PC-3 (cell line): Measurements from ENCODE around the gene NOL11. TPM values are rescaled to one million over a fixed set of nuclear protein-coding genes. Genes with fewer than 3 reads are reported as not detected.

ENCODE experiments used
- ATAC-seq: fragments of 200-7000 bp; cut with Tn5 transposase; 2 replicates; pipeline ENCODE4 v1.9.1; 2020; ENCODE audit warnings: mild to moderate bottlenecking, moderate library complexity
- BruUV-seq: library from RNA; stranded (reverse); fragments of 400-500 nt; replicated peaks from 2 replicates; lab custom pipeline; 2021; lab: Mats Ljungman, UMichigan
- CTCF ChIA-PET: fragments of 300-600 bp; sonication (Branson Sonifier 250); formaldehyde crosslinking; loops from one replicate; lab custom pipeline; 2022; ENCODE audit warnings: antibody characterized with exemption; lab: Charles Lee
- POLR2A ChIA-PET: fragments of 300-600 bp; sonication (Branson Sonifier 250); formaldehyde crosslinking; loops from one replicate; lab custom pipeline; 2022; ENCODE audit warnings: antibody characterized with exemption; ENCODE audit not compliant: unreplicated experiment; lab: Charles Lee
- DNase-seq: peaks from one replicate; pipeline ENCODE4 v3.0.0-alpha.2; 2015
- H2AFZ ChIP-seq: fragments of 300-600 bp; sonication (generic); 2 replicates; pipeline ENCODE4 v1.6.0; 2016; ENCODE audit warnings: antibody characterized with exemption, low read length
- H3F3A ChIP-seq: fragments of 300-600 bp; sonication (generic); one replicate; pipeline ENCODE4 v1.6.0; 2017; ENCODE audit warnings: antibody characterized with exemption, low read length, control low read depth, mild to moderate bottlenecking; ENCODE audit not compliant: unreplicated experiment
- H3K27ac ChIP-seq: fragments of 300-600 bp; sonication (generic); 2 replicates; pipeline ENCODE4 v1.5.1; 2016; ENCODE audit warnings: mild to moderate bottlenecking, low read length
- H3K27me3 ChIP-seq: fragments of 300-600 bp; sonication (generic); 2 replicates; pipeline ENCODE4 v1.6.1; 2016; ENCODE audit warnings: low read length, mixed read lengths
- H3K36me3 ChIP-seq: fragments of 300-600 bp; sonication (generic); 2 replicates; pipeline ENCODE4 v1.6.1; 2016; ENCODE audit warnings: low read depth, mixed run types, low read length, mixed read lengths
- H3K4me1 ChIP-seq: fragments of 300-600 bp; sonication (generic); 2 replicates; pipeline ENCODE4 v1.5.1; 2016; ENCODE audit warnings: low read length; ENCODE audit not compliant: insufficient read depth
- H3K4me2 ChIP-seq: fragments of 300-600 bp; sonication (generic); 2 replicates; pipeline ENCODE4 v1.6.0; 2016; ENCODE audit warnings: low read length
- H3K4me3 ChIP-seq: fragments of 300-600 bp; sonication (generic); 2 replicates; pipeline ENCODE4 v1.5.1; 2016; ENCODE audit warnings: mild to moderate bottlenecking, low read length, mixed read lengths
- H3K79me2 ChIP-seq: fragments of 300-600 bp; sonication (generic); 2 replicates; pipeline ENCODE4 v1.6.1; 2017; ENCODE audit warnings: low read length, mixed read lengths
- H3K9ac ChIP-seq: fragments of 300-600 bp; sonication (generic); 2 replicates; pipeline ENCODE4 v1.6.0; 2016; ENCODE audit warnings: mild to moderate bottlenecking, low read length
- H3K9me2 ChIP-seq: fragments of 300-600 bp; sonication (generic); replicated peaks from 2 replicates; pipeline ENCODE4 v1.6.1; 2016; ENCODE audit warnings: mixed run types, low read length, mixed read lengths
- H3K9me3 ChIP-seq: fragments of 300-600 bp; sonication (generic); 2 replicates; pipeline ENCODE4 v1.6.1; 2016; ENCODE audit warnings: low read length, mixed read lengths
- H4K20me1 ChIP-seq: fragments of 300-600 bp; sonication (generic); 2 replicates; pipeline ENCODE4 v1.6.1; 2016; ENCODE audit warnings: low read length, mixed read lengths
- CTCF ChIP-seq: fragments of 300-600 bp; sonication (generic); conservative IDR thresholded peaks from 2 replicates; pipeline ENCODE4 v1.5.1; 2017; ENCODE audit warnings: antibody characterized with exemption, low read depth, mild to moderate bottlenecking, low read length
- EZH2 ChIP-seq: fragments of 300-600 bp; sonication (generic); IDR thresholded peaks from one replicate; pipeline ENCODE4 v1.6.1; 2017; ENCODE audit warnings: antibody characterized with exemption, mild to moderate bottlenecking, low read length; ENCODE audit not compliant: unreplicated experiment
- EZH2phosphoT487 ChIP-seq: fragments of 300-600 bp; sonication (generic); IDR thresholded peaks from 2 replicates; pipeline ENCODE4 v1.6.1; 2018; ENCODE audit warnings: mild to moderate bottlenecking, antibody characterized with exemption, low read length, borderline replicate concordance
- intact Hi-C: fragments of 100-400 bp; cut with micrococcal nuclease; formaldehyde crosslinking; loops from 2 replicates; pipeline ENCODE4 v1.9.0; 2023
- total RNA-seq: library from RNA; depleted of rRNA; stranded (reverse); fragments of >200 nt; gene quantifications from 2 replicates; pipeline ENCODE4 v1.2.3, GENCODE V29; 2014

Gene NOL11
- total RNA-seq, 1 experiment from 2014 or later, result 80.5 TPM

- ATAC-seq, result peak; percentile 78
- ChIA-PET CTCF (no interaction called here), POLR2A (no interaction called here)
- TF ChIP-seq EZH2 (no peak), EZH2phosphoT487 (no peak), CTCF (peak; percentile 78)
- Histone ChIP-seq H3K9ac (no peak overlapping the region), H3K4me1 (peaks cover 7% of the 10 kb centered on the region), H3K4me2 (peak overlapping the region; percentile 35; the same call in 1 of the 2 replicates), H3K27ac (no peak overlapping the region), H2AFZ (peak overlapping the region; percentile 62), H3K9me2 (no peaks in the 10 kb centered on the region), H3K4me3 (no peak overlapping the region), H3K36me3 (no peaks in the 10 kb centered on the region), H3K79me2 (no peaks in the 10 kb centered on the region), H3F3A (no peaks in the 10 kb centered on the region), H4K20me1 (no peaks in the 10 kb centered on the region), H3K9me3 (no peaks in the 10 kb centered on the region), H3K27me3 (no peaks in the 10 kb centered on the region)
- intact Hi-C loops, result loop anchor here (1.0 kb wide), 1 partner anchor 62 kb away; the partner anchor contains the start of gene NOL11
- peak; percentile 64 for DNase-seq
- no TSS peak for BruUV-seq
These were observed 61.4 kb downstream of the NOL11 start for GRCh38 chr17:67779098-67779672.

GRCh38 chr17:67784364-67785121 is 66.8 kb downstream of the NOL11 start:
- H3K4me2 ChIP-seq, result no peak overlapping the region
- no peaks in the 10 kb centered on the region for H3F3A ChIP-seq
- intact Hi-C loops, result no loop called here
- H3K4me1 ChIP-seq, result peaks cover 7% of the 10 kb centered on the region
- ChIA-PET POLR2A (no interaction called here), CTCF (no interaction called here)
- DNase-seq (no peak), ATAC-seq (no peak)
- H3K27me3 ChIP-seq, result no peaks in the 10 kb centered on the region
- H3K9ac ChIP-seq, result no peak overlapping the region
- no TSS peak for BruUV-seq
- H3K9me2 ChIP-seq, result no peaks in the 10 kb centered on the region
- no peak overlapping the region for H2AFZ ChIP-seq
- no peaks in the 10 kb centered on the region for H3K9me3 ChIP-seq
- no peak overlapping the region for H3K4me3 ChIP-seq
- TF ChIP-seq EZH2 (no peak), EZH2phosphoT487 (no peak), CTCF (no peak)
- H3K36me3 ChIP-seq, result no peaks in the 10 kb centered on the region
- no peaks in the 10 kb centered on the region for H3K79me2 ChIP-seq
- H4K20me1 ChIP-seq, result no peaks in the 10 kb centered on the region
- no peak overlapping the region for H3K27ac ChIP-seq

GRCh38 chr17:67785122-67785477 is 67.4 kb downstream of the NOL11 start:
- Histone ChIP-seq H3K27ac (no peak overlapping the region), H3K9me2 (no peaks in the 10 kb centered on the region), H3K36me3 (no peaks in the 10 kb centered on the region), H3K4me2 (no peak overlapping the region), H3K4me1 (peaks cover 7% of the 10 kb centered on the region), H3K79me2 (no peaks in the 10 kb centered on the region), H3K9ac (no peak overlapping the region), H3F3A (no peaks in the 10 kb centered on the region), H3K4me3 (no peak overlapping the region), H2AFZ (no peak overlapping the region), H3K27me3 (no peaks in the 10 kb centered on the region), H4K20me1 (no peaks in the 10 kb centered on the region), H3K9me3 (no peaks in the 10 kb centered on the region)
- ChIA-PET POLR2A (no interaction called here), CTCF (no interaction called here)
- ATAC-seq, result no peak
- no peak for TF ChIP-seq CTCF
- TF ChIP-seq EZH2, result no peak
- no peak for TF ChIP-seq EZH2phosphoT487
- no TSS peak for BruUV-seq
- intact Hi-C loops, result no loop called here
- DNase-seq, result no peak
